ELR (cell line): Measurements from ENCODE around the gene KMT5B.

ENCODE experiments used
- DNase-seq: peaks from one replicate; pipeline ENCODE4 v3.0.0-alpha.2; 2015; ENCODE audit warnings: low read depth

The KMT5B gene

GRCh38 chr11:68179847-68180246 lies 33.2 kb downstream of the KMT5B start:
- DNase-seq, result no peak

DNA sequence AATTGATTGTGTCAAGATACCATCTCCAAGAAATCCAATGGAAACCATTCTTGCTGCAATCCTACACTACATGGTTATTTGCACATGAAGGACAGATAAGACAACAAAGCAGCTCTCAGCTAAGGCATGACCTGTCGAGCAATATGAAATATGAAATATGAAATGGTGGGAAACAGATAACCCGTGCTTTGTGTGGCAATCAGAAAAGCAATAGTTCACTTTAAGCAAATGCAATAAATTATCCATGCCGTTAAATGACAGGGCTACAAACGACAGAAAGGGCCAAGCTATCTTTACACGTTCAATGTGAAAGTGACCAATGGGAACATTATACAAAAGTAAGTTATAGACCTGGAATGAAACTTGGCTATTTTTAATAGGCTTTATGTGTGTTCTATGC lies 35.2 kb downstream of the KMT5B start:
- DNase-seq, result no peak

- DNase-seq, result no peak
Observed at GRCh38 chr11:68173926-68174325, 39.2 kb downstream of the KMT5B start.

- no peak for DNase-seq
Observed at GRCh38 chr11:68169442-68169841, 43.7 kb downstream of the KMT5B start.

DNA sequence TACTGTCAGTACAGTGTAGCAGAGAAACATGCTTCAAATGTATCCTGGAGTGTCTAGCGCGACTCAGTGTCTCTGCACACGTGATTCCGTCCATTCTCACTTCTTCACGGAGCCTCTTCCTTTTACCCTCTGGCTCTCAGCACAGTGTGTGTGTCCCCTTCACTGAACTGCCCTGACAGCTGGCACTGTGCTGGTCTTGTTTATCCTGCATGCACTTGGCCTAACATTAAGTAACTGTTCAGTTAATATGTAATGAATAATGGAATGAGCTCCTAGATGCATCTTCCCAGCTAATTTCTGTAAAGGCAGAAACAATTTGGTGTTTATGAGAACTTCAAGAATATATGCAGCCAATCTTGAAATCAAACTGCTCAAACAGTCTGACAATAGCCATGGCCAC lies 44.4 kb downstream of the KMT5B start:
- no peak for DNase-seq

DNA sequence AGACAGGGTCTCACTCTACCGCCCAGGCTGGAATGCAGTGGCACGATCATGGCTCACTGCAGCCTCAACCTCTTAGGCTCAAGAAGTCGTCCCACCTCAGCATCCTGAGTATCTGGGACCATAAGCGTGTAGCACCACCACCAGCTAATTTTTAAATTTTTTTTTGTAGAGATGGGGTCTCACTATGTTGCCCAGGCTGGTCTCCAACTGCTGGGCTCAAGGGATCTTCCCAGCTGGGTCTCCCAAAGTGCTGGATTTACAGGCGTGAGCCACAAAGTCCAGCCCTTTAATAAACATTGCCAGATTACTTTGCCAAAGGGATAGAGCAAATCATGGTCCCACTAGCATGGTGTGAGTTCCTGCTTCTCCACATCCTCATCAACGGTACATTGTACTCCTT lies 45.6 kb downstream of the KMT5B start:
- no peak for DNase-seq

GRCh38 chr11:68166969-68167368 lies 46.1 kb downstream of the KMT5B start:
- no peak for DNase-seq

DNA sequence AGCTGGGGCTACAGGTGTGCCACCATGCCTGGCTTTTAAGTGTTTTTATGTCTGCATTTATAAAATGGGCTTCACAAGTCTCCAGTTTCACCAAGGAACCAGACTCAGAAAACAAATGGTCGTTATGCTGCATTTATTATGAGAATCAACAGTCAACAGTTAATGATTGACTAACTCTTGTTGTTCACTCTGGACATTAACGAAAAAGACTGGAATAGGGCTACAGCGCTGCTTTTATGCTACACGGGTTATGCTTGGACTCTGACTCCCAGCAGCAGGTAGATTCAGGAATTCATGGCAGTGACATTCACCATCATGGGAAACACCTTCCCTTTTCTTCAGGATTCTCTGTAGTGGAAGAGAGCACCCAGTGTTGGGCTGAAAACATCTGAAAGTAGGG lies 47.5 kb downstream of the KMT5B start:
- no peak for DNase-seq

- DNase-seq, result peak; percentile 77
Observed at GRCh38 chr11:68164437-68164836, 48.7 kb downstream of the KMT5B start.

- DNase-seq, result no peak
Observed at GRCh38 chr11:68163691-68164090, 49.4 kb downstream of the KMT5B start.

GRCh38 chr11:68160100-68160695 lies 52.9 kb downstream of the KMT5B start:
- DNase-seq, result no peak

GRCh38 chr11:68159665-68160064 lies 53.4 kb downstream of the KMT5B start:
- DNase-seq, result no peak

GRCh38 chr11:68159161-68159560 lies 53.9 kb downstream of the KMT5B start:
- DNase-seq, result no peak

- no peak for DNase-seq
Observed at GRCh38 chr11:68158580-68158979, 54.5 kb downstream of the KMT5B start.

GRCh38 chr11:68153742-68154141 lies 59.4 kb downstream of the KMT5B start:
- DNase-seq, result no peak

DNA sequence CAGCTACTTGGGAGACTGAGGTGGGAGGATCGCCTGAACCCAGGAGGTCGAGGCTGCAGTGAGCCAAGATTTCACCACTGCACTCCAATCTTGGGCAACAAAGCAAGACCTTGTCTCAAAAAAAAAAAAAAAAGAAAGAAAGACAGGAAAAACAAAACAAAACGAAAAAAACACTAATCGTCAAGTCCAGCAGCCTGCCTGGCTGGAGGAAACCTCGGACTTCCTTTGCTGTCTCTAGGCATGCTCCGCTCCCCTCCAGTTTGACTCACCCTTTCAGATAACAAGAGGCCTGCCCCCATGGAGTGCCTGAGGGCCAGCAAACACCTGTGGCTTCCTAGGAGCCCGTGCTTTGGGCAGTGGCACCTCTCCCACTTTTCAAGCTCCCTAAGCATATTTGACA lies 63.1 kb downstream of the KMT5B start:
- peak; percentile 25 for DNase-seq

GRCh38 chr11:68149417-68149816 lies 63.7 kb downstream of the KMT5B start:
- DNase-seq, result no peak

DNA sequence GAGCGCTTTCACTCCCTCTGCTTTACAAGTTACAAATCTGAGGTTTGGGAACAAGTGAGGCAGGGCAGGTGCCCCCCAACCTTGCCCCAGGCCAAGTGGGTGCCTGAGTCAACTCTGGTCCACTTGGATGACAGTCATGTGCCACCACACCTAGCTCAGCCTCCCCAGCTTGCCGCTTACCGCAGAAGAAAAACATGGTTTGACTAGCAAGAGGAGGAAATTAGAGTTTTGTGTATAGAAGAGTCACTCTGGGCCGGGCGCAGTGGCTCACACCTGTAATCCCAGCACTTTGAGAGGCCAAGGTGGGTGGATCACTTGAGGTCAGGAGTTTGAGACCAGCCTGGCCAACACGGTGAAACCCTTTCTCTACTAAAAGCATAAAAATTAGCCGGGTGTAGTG lies 64.2 kb downstream of the KMT5B start:
- DNase-seq, result no peak

DNA sequence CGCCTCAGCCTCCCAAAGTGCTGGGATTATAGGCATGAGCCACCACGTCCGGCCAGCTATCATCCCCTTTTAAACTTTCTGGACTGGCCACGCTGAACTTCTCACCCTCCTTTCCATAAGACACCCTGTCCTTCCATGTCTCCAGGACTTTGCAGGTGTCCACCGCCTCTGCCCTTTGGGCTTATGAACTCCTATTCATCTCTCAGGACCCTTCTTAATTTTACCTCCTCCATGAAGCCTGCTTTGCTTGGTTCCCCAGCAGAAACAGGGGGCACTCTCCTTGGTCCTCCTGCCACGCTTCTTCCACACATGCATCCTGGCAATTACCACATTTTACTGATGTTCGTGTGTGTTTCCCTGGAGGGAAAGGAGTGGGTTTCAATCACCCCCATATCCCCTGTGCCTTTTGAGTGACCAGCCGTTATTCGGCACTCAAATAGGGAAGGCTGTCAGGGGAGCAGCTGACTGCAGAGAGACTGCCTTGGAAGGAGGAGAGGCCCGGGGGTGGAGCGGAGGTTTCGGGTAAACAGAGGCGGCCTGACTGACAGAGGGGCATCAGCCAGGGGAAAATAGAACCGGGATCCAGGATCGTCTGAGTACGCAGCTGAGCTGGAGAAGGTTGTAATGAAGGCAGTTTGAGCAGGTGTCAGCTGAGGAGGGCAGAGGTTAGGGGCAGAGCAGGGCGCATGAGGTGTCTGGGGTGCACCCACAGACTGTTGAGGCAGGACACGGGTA lies 64.9 kb downstream of the KMT5B start:
- DNase-seq, result no peak

- peak; percentile 26 for DNase-seq
Observed at GRCh38 chr11:68146704-68147474, 66.2 kb downstream of the KMT5B start.

DNA sequence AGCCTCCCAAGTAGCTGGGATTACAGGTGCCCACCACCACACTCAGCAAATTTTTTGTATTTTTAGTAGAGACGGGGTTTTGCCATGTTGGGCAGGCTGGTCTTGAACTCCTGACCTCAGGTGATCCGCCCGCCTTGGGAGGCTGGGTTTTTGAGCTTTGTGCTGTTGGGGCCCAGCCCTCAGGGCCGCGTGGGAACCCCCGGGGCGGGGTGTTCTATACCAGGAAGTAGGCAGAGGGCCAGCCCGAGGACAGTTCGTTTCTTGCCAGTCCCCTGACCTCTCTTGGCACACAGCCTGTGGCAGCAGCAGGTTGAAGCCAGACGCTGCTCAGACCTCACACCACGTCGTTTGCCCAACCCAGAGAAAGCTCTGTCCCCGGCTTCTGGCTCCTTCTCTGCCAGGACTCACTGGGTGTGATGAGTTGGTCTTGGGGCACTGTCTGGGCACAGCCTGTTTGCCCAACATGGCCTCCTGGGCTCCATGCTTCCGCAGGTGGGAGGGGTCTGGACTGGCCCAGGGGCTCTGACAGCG lies 67.0 kb downstream of the KMT5B start:
- no peak for DNase-seq

DNA sequence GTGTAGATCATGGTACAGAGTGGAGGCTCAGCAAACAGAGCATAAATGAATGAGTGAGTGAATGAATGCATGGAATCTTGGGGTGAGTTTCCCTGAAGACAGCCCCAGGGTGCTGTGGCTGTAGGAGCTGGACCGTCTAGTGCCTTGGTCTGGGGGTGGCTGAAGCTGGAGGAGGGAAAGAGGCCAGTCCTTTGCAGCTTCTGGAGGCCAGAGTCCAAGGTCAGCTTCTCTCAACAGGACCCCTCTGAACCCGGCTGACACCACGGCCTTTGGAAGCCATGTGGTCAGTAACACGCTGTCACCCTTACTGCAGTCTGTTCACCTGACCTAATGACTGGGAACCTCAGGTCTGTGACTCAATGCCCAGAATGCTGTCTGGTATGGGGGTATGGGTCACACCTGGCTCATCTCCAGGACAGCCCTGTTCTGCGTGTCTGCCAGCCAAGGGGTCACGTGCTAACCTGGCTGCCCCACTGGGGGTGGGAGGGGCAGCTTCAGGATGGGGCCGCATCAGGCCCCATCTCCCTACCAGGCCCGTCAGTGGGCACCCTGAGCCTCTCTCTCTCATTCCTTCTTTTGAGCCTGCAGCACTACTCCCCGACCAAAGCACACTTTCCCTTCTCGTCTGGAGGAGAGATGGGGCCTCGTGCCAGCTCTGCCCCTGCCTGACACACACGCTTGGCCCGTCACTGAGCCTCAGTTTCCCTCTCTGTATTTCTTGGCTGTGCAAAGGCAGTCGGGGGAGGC lies 67.8 kb downstream of the KMT5B start:
- peak; percentile 13 for DNase-seq
